NB4 (cell line): Measurements from ENCODE around the gene KLK13.

Experiments used
- DNase-seq: peaks from one replicate; pipeline ENCODE4 v3.0.0; 2010; ENCODE audit warnings: low read depth
- H3K4me3 ChIP-seq: one replicate; pipeline ENCODE4 v1.5.1; 2011; ENCODE audit warnings: mild to moderate bottlenecking, low read depth, low read length, moderate library complexity
- MYC ChIP-seq: IDR thresholded peaks from 2 replicates; pipeline ENCODE4 v1.6.1; 2011; ENCODE audit warnings: low read depth, low read length
- POLR2A ChIP-seq: IDR thresholded peaks from 2 replicates; pipeline ENCODE4 v1.6.1; 2011; ENCODE audit warnings: mild to moderate bottlenecking; ENCODE audit not compliant: insufficient read length; ENCODE audit errors: extremely low read depth
- TF ChIP-seq, protein P1 (sequence below): IDR thresholded peaks from 2 replicates; pipeline ENCODE4 v1.6.1; 2011; ENCODE audit warnings: low read depth, low read length
- TF ChIP-seq, protein P2 (sequence below): IDR thresholded peaks from one replicate; pipeline ENCODE4 v1.5.1; 2012; ENCODE audit warnings: low read depth, low read length

Gene KLK13

GRCh38 chr19:51025809-51026553 lies 38.9 kb downstream of the KLK13 start:
- DNase-seq: no peak
- TF ChIP-seq, protein P1, sequence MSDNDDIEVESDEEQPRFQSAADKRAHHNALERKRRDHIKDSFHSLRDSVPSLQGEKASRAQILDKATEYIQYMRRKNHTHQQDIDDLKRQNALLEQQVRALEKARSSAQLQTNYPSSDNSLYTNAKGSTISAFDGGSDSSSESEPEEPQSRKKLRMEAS: no peak
- TF ChIP-seq POLR2A (no peak), MYC (no peak)
- TF ChIP-seq, protein P2, sequence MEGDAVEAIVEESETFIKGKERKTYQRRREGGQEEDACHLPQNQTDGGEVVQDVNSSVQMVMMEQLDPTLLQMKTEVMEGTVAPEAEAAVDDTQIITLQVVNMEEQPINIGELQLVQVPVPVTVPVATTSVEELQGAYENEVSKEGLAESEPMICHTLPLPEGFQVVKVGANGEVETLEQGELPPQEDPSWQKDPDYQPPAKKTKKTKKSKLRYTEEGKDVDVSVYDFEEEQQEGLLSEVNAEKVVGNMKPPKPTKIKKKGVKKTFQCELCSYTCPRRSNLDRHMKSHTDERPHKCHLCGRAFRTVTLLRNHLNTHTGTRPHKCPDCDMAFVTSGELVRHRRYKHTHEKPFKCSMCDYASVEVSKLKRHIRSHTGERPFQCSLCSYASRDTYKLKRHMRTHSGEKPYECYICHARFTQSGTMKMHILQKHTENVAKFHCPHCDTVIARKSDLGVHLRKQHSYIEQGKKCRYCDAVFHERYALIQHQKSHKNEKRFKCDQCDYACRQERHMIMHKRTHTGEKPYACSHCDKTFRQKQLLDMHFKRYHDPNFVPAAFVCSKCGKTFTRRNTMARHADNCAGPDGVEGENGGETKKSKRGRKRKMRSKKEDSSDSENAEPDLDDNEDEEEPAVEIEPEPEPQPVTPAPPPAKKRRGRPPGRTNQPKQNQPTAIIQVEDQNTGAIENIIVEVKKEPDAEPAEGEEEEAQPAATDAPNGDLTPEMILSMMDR: no peak
- no peak overlapping the region for H3K4me3 ChIP-seq

- H3K4me3 ChIP-seq: no peak overlapping the region
- DNase-seq: no peak
- no peak for TF ChIP-seq MYC
These were observed 39.5 kb downstream of the KLK13 start for GRCh38 chr19:51025401-51025800.

DNA sequence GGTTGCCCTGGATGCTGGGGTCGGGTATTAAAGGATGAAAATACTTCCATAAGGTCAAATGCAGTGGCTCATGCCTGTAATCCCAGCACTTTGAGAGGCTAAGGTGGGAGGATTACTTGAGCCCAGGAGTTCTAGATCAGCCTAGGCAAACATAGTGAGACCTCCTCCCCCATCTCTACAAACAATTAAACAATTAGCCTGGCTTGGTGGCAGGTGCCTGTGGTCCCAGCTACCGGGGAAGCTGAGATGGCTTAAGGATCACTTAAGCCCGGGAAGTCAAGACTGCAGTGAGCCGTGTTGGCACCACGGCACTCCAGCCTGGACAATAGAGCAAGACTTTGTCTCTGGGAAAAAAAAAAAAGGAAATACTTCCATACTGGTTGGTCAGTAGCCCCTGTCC lies 40.0 kb downstream of the KLK13 start:
- TF ChIP-seq MYC: no peak
- TF ChIP-seq, protein P2: no peak
- TF ChIP-seq, protein P1: no peak
- TF ChIP-seq POLR2A: no peak
- DNase-seq: no peak

DNA sequence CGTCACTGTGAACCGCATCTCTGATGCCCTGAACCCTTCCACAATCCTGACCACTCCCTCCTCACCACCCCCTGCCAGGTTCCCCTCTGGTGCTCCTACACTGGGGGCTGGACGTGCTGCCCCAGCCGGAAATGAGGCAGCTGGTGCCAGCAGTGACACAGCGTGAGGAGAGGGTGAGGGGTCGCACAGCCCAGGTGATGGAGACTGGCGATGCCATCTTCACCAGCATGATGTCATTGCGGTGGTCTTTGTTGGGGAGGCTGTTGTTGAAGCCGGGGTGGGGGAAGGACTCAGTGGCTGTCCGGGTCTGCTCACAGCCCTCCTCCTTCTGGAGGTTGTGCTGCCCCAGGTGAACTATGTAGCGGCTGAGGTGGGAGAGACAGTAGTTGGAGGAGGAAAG lies 40.9 kb downstream of the KLK13 start:
- no peak overlapping the region for H3K4me3 ChIP-seq
- DNase-seq: no peak
- TF ChIP-seq, protein P1: no peak
- TF ChIP-seq POLR2A (no peak), MYC (no peak)
- TF ChIP-seq, protein P2: no peak

More for the DNA sequence above, 40.0 kb downstream of the KLK13 start:
- H3K4me3 ChIP-seq: no peak overlapping the region

DNA sequence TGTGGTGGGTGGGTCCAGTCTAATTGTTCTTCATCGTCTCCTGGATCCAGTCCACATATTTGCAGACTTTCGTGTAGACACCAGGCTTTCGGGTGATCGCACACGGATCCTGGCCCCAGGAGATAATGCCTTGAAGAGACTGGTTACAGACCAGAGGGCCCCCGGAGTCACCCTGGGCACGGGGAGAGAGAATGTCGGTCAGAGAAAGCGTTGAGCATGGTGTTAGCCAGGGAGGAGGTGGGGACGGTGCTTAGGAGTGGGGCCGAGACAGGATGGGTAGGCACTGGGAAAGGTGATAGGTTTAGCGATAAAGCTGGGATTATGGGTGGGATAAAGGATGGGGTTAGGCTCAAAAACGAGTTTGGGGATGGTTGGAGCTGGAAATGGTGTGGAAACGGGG lies 42.4 kb downstream of the KLK13 start:
- TF ChIP-seq, protein P1: no peak
- TF ChIP-seq MYC (no peak), POLR2A (no peak)
- TF ChIP-seq, protein P2: no peak
- no peak overlapping the region for H3K4me3 ChIP-seq
- DNase-seq: no peak

DNA sequence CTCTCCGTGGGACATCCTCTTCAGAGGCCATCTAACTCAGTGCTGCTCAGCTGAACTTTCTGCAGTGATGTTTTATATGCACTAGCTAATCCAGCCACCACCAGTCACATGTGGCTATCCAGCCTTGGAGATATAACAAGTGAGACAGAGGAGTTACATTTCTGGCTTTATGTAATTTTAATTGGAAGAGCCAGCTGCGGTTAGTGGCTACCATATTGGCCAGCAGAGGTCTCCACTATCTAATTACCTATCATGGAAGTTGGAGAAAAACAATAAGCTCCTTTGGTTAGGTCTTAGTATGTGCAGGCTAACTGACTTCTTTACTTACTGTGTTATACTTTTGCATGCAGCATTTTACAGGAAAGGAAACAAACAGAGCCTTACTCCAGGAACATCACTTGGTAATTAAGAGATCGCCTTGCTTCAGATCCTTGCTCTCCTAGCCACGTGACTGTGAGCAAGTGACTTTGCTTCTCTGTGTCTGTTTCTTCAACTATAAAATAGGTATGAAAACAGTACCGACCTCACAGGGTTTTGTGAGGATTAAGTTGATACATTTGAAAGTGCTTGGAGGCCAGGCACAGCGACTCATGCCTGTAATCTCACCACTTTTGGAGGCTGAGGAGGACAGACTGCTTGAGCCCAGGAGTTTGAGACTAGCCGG lies 43.8 kb downstream of the KLK13 start:
- TF ChIP-seq, protein P1: no peak
- TF ChIP-seq, protein P2: peak; percentile 55
- H3K4me3 ChIP-seq: no peak overlapping the region
- peak; percentile 71 for DNase-seq
